ENCODE results near the gene TPTE2. TPM values are rescaled to one million over a fixed set of nuclear protein-coding genes. Genes with fewer than 3 reads are reported as not detected.
"Not testable (repeated sequence)": the region's sequence is repeated elsewhere in the genome, so short reads cannot be mapped to it uniquely, and the experiment has no call there.

TPTE2 gene
- total RNA-seq, 4 donors from 2014 or later: not detected

DNA sequence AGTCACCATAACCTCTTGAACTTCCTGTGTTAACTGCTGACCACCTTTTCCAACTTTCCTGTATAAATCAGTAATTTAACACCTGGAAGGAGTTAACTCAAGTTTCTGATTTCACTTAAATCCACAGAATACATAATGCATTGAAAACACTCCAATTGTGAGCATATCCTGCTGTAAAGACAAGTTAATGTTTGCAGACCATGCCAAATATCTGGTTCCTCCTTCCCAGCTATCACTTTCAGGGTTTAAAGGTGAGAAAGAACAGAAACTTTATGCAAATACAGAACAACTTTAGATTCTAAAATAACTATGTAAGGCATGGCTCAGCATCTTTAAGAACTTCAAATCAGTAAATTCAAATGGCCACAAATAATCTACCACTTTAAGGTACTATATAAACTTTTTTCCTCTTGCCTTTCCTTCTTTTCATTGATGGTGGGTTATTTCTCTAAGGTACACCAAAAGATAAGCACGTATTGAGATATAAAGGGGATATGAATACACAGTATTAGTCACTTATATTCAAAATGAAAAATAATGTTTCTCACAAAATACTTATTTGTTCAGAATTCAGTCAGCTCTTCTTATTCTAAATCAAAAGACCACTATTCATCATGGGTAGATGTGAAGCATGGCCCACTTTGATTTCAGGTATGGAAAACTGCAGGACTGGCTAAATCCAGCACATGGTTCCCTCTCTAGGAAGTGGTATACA, 6.6 kb upstream of the TPTE2 start:
- DNase-seq: no peak
- H3K27me3 ChIP-seq: peaks cover 6% of the 10 kb centered on the region
- H3K4me1 ChIP-seq: peaks cover 0 to 2% (median 0%) of the 10 kb centered on the region in 4 donors
- no peaks in the 10 kb centered on the region for H3K9me3 ChIP-seq
- H3K36me3 ChIP-seq: no peaks in the 10 kb centered on the region
- 50 to 63% methylated on average over 1 of the region's 1 CpG for WGBS, 2 donors (ENCODE audit: low coverage in 1 of 2)
- TF ChIP-seq POLR2A (IDR thresholded peaks at IDR 0.05) (no peak), POLR2AphosphoS5 (IDR thresholded peaks at IDR 0.05) (no peak), EP300 (IDR thresholded peaks at IDR 0.05; ENCODE audit: low read depth) (no peak)
- TF ChIP-seq, protein P1, sequence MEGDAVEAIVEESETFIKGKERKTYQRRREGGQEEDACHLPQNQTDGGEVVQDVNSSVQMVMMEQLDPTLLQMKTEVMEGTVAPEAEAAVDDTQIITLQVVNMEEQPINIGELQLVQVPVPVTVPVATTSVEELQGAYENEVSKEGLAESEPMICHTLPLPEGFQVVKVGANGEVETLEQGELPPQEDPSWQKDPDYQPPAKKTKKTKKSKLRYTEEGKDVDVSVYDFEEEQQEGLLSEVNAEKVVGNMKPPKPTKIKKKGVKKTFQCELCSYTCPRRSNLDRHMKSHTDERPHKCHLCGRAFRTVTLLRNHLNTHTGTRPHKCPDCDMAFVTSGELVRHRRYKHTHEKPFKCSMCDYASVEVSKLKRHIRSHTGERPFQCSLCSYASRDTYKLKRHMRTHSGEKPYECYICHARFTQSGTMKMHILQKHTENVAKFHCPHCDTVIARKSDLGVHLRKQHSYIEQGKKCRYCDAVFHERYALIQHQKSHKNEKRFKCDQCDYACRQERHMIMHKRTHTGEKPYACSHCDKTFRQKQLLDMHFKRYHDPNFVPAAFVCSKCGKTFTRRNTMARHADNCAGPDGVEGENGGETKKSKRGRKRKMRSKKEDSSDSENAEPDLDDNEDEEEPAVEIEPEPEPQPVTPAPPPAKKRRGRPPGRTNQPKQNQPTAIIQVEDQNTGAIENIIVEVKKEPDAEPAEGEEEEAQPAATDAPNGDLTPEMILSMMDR (IDR thresholded peaks at IDR 0.05): no peak
- H3K27ac ChIP-seq: no peak overlapping the region
- intact Hi-C loops (cut with DNase I; ENCODE audit: low total_unique reads) (no loop called here), in situ Hi-C loops (cut with MboI; ENCODE audit: low pct_ligation_motif_present in 1 of 4, low pct_unique_long_range_greater_than_20kb in 1 of 4, low sequenced_read_pairs in 3 of 4) (no loop called here)
- H3K4me3 ChIP-seq: no peak overlapping the region

DNA sequence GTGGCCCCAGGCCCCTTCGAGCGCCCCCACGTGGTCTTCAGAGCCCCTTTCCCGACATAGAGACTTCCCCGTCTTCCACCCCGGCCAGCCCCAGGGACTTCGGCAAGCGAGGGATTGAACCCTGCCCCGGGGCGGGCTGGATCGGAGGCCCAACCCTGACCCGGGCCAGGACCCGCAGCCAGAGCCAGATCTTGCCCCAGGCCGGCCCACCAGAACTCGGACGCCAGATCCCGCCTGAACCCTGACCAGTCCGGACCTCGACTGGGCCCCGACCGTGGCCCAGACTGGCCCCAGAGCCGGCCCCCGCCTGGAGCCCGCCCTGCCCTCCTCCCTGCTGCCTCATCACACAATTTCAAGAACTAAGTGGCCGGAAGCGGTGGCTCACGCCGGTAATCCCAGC, 253 bp upstream of the TPTE2 start:
- Histone ChIP-seq H3K27me3 (peaks cover 6% of the 10 kb centered on the region), H3K27ac (no peak overlapping the region), H3K9me3 (no peaks in the 10 kb centered on the region), H3K36me3 (no peaks in the 10 kb centered on the region), H3K4me1 (peaks cover 0 to 2% (median 0%) of the 10 kb centered on the region in 4 donors), H3K4me3 (no peak overlapping the region)
- DNase-seq: no peak
- WGBS, 2 donors (ENCODE audit: low coverage in 1 of 2): 95% methylated on average over 27 of the region's 28 CpGs; no CpG with 5 or more reads in 1 of the 2 donors
- intact Hi-C loops (cut with DNase I; ENCODE audit: low total_unique reads): no loop called here
- in situ Hi-C loops (cut with MboI; ENCODE audit: low pct_ligation_motif_present in 1 of 4, low pct_unique_long_range_greater_than_20kb in 1 of 4, low sequenced_read_pairs in 3 of 4): no loop called here
- TF ChIP-seq EP300 (IDR thresholded peaks at IDR 0.05; ENCODE audit: low read depth) (no peak), POLR2A (IDR thresholded peaks at IDR 0.05) (no peak), POLR2AphosphoS5 (IDR thresholded peaks at IDR 0.05) (no peak)
- TF ChIP-seq, protein P1 (IDR thresholded peaks at IDR 0.05): no peak

DNA sequence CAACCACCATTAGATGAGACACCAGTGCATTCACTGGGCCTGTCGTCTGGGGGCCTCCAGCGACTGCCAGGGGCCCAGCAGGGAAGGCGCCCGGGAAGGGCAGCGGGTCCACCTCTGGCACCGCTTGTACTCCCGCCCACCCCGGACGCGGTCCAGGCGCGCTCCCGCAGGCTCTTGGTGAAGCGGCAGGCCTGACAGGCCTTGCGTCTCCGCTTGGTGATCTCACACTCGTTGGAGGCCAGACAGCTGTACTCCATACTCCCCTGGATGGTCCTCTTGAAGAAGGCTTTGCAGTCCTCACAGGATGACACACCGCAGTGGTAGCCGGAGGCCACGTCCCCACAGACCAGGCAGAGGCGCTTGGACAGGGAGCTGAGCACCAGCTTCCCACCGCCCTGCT, 660 bp downstream of the TPTE2 start:
- H3K27me3 ChIP-seq; H3K27ac ChIP-seq; H3K36me3 ChIP-seq; DNase-seq; H3K9me3 ChIP-seq; in situ Hi-C loops (cut with MboI; ENCODE audit: low pct_ligation_motif_present in 1 of 4, low pct_unique_long_range_greater_than_20kb in 1 of 4, low sequenced_read_pairs in 3 of 4); H3K4me1 ChIP-seq; H3K4me3 ChIP-seq; intact Hi-C loops (cut with DNase I; ENCODE audit: low total_unique reads): not testable (repeated sequence)
- WGBS, 2 donors (ENCODE audit: low coverage in 1 of 2): 96% methylated on average over 5 to 21 of the region's 22 CpGs

DNA sequence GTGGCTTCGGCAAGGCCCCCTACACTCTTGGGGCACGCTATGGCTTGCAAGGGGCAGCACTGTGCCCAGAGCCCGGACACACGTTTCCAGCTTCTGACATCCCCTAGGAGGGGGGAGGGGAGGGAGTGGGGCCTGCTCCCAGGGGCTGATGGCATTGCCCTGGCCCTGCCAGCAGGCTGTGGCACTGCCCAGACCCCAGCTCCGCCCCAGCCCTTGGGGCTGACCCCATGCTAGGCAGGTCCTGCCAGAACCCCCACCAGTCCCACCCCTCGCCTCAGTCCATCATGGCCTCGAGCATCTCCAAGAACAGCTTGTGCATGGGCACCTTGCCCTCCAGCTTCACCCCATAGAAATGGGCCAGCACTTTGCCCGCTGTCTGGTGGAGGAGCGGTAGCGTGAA, 1.6 kb downstream of the TPTE2 start:
- WGBS, 2 donors (ENCODE audit: low coverage in 1 of 2): no CpG with 5 or more reads among the region's 10 CpGs
- H3K27ac ChIP-seq; H3K27me3 ChIP-seq; intact Hi-C loops (cut with DNase I; ENCODE audit: low total_unique reads); H3K4me1 ChIP-seq; H3K4me3 ChIP-seq; in situ Hi-C loops (cut with MboI; ENCODE audit: low pct_ligation_motif_present in 1 of 4, low pct_unique_long_range_greater_than_20kb in 1 of 4, low sequenced_read_pairs in 3 of 4); DNase-seq; H3K36me3 ChIP-seq; H3K9me3 ChIP-seq: not testable (repeated sequence)

DNA sequence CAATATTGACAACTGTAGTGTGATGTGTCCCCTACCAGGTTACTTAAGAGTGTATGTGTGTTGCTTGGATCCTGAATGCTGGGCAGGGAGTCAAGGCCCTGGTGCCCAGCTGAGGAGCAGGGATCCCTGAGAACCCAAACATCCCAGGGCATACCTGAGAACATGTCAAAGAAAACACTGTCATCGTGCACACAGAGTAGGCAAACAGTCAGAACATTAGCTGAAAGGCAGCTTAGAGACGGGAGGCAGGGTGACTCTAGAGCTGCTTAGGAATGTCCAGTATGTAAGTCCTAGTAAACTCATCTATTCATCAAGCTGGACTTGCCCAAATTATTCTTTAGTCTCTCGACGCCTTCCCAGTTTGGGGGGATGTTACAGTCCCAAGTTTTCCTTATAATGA, 4.0 kb downstream of the TPTE2 start:
- H3K27me3 ChIP-seq; DNase-seq; H3K27ac ChIP-seq; H3K36me3 ChIP-seq; in situ Hi-C loops (cut with MboI; ENCODE audit: low pct_ligation_motif_present in 1 of 4, low pct_unique_long_range_greater_than_20kb in 1 of 4, low sequenced_read_pairs in 3 of 4); H3K4me3 ChIP-seq; H3K9me3 ChIP-seq; intact Hi-C loops (cut with DNase I; ENCODE audit: low total_unique reads); H3K4me1 ChIP-seq: not testable (repeated sequence)
- 85% methylated on average over 3 of the region's 4 CpGs; no CpG with 5 or more reads in 1 of the 2 donors for whole genome bisulfite sequencing, 2 donors (ENCODE audit: low coverage in 1 of 2)

DNA sequence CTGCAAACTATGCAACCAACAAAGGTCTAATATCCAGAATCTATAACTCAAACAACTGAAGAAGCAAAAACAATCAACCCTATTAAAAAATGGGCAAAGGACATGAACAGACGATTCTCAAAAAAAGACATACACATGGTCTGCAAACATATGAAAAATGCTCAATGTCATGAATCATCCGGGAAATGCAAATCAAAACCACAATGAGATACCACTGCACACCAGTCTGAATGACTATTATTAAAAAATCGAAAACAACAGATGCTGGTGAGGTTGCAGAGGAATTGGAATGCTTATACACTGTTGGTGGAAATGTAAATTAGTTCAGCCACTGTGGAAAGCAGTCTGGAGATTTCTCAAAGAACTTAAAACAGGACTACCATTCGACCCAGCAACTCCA, 12.1 kb downstream of the TPTE2 start:
- H3K4me3 ChIP-seq; DNase-seq; H3K36me3 ChIP-seq; H3K4me1 ChIP-seq; H3K27me3 ChIP-seq; intact Hi-C loops (cut with DNase I; ENCODE audit: low total_unique reads); H3K27ac ChIP-seq; H3K9me3 ChIP-seq: not testable (repeated sequence)
- 54 to 61% methylated on average over 3 to 4 of the region's 4 CpGs for WGBS, 2 donors (ENCODE audit: low coverage in 1 of 2)
- in situ Hi-C loops (cut with MboI; ENCODE audit: low pct_ligation_motif_present in 1 of 4, low pct_unique_long_range_greater_than_20kb in 1 of 4, low sequenced_read_pairs in 3 of 4): loop anchor here in 3 of 4 donors (5.0 to 10.0 kb wide), 2 partner anchors 1723 to 1726 kb away; no protein-coding TSS in a partner anchor

DNA sequence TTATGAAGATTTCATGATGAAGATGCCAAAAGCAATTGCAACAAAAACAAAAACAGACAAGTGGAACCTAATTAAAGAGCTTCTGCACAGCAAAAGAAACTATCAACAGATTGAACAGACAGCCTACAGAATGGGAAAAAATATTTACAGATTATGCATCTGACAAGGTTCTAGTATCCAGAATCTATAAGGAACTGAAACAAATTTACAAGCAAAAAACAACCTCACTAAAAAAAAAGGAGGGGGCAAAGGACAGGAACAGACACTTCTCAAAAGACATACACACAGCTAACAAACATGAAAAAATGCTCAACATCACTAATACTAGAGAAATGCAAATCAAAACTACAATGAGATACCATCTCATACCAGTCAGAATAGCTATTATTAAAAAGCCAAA, 35.7 kb downstream of the TPTE2 start:
- in situ Hi-C loops (cut with MboI; ENCODE audit: low pct_ligation_motif_present in 1 of 4, low pct_unique_long_range_greater_than_20kb in 1 of 4, low sequenced_read_pairs in 3 of 4): not testable (repeated sequence)

More for the DNA sequence above, 35.7 kb downstream of the TPTE2 start:
- DNase-seq; H3K4me3 ChIP-seq; H3K9me3 ChIP-seq; intact Hi-C loops (cut with DNase I; ENCODE audit: low total_unique reads); H3K27ac ChIP-seq; H3K4me1 ChIP-seq; H3K36me3 ChIP-seq; H3K27me3 ChIP-seq: not testable (repeated sequence)
